Suppressor macrophage (primary cell): ENCODE measurements around the gene CERK.
A peak's percentile ranks its signal among the peaks of the same experiment; 100 is the strongest.

Source experiments
- DNase-seq, 4 experiments: peaks; one replicate each; pipeline ENCODE4 v3.0.0-alpha.2; 2020 to 2022

Gene CERK

DNA sequence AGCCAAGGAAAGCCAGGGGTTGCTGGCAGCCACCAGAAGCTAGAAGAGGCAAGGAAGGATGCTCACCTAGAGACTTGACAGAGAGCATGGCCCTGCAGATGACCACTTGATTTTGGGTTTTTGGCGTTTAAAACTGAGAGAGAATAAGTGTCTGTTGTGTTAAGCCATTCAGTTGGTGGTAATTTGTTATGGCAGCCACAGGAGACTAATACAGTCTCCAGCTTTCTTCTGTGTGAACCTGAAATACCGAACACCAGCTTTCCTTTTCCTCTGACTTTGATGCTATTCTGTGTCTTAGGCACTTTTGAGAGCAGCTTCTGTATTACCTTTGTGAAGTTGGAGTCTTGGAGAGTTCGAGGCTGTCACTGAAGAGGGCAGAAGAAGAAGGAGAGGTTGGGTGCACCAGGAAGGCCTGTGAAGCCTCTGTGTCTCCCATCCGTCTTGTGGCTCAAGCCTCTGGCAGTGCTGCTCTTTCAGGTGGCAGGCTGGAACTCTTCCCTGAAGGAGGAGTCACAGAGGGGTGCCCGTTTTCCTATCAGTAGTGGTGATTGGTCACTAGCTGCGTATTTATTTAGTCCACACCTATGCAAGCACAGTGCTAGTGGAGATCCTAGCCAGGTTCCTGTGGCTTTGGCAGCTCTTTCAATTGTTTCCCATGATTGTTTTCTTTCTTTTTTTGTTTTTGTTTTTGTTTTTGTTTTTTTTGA, 26.9 kb upstream of the CERK start:
- DNase-seq, result no peak

DNA sequence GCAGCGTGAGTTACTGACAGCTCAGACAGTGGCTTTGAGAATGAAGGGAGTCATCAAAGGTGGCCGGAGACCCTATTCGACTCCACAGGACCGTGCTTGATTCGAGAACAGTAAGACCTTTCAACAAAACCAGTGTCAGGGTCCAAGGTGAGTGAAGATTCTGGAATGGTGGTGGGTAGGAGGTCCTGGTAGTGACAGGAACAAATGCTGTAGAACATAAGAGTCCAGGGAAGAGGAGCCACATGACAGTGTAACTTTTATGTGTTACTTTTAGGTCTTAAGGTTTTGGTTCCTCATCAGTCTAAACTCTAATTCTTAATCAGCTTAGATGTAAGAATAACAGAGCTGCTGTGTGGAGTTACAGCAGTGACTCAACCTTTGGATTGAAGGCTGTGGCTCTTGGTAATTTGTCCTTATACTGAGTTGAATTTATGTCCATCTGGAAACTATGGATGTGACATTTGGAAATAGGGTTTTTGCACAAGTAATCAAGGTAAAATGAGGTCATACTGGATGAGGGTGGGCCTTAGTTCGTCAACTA, 26.2 kb upstream of the CERK start:
- peak in 2 of 4 experiments; percentile 41 to 51 for DNase-seq

GRCh38 chr22:46763051-46763705, 25.1 kb upstream of the CERK start:
- peak in 3 of 4 experiments; percentile 39 to 48 (median 42) for DNase-seq

DNA sequence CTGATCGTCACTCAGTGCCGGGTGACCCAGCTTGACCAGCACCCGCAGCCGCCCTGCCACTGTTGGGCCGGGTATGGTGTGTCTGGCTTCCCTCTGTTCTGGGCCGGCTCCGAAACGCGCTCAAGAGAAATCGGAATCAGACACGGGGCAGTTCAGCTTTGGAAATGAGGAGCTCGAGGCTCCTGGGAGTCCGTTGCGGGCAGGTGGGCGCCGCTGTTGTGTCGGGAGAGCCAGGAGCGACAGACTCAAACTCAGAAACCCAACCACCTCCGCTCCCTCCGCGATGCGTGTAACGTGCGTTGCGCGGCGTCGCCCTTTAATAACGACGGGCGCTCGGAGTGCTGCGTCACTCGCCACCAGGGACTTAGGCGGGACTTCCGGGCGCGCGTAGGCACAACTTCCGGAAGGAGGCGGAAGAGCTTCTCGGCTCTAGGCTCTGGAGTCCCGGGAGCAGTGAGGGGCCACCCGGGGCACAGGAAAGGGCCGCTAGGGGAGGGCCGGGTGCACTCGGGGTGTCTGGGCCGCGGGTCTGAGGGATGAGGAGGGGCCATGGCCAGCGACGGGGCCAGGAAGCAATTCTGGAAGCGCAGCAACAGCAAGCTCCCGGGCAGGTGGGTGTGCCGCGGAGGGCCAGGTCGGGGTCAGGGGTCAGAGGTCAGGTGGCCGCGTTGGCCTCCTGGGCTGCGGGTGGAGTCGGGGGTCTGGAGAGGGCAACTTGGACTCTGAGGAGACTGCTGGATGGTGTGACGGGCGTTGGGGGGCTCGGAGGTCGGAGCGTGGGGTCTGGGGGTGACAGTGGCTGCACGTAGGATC, 24.4 kb upstream of the CERK start, which contains the start of gene TBC1D22A:
Gene TBC1D22A, plus strand, starts transcription at position 413 of the 813 bp plus-strand sequence. Its CDS starts 137 bp downstream, at position 550.
- peak; percentile 98 for DNase-seq

GRCh38 chr22:46761539-46762237, 23.6 kb upstream of the CERK start:
- no peak for DNase-seq

- DNase-seq, result no peak
These were observed 23.0 kb upstream of the CERK start for GRCh38 chr22:46761017-46761416.

DNA sequence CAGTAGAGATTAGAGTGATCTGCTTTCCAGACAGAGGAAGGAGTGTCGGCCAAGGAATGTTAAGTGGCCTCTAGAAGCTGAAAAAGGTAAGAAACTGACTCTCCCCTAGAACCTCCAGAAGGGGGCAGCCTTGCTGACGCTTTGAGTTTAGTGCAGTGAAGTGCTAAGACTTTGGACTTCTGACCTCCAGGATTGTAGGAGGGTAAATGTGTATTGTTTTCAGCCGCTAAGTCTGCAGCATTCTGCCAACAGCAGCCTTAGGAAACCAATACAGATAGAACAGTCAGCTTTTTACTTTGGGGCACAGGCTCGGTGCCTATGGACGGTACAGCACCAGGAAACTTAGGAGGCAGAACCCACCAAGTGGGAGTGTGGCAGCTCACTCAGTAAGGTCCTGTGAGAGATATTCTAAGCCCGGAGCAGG, 20.8 kb upstream of the CERK start:
- peak; percentile 79 to 85 (median 82) for DNase-seq

GRCh38 chr22:46758121-46758520, 20.1 kb upstream of the CERK start:
- DNase-seq, result peak; percentile 69 to 88 (median 80)

DNA sequence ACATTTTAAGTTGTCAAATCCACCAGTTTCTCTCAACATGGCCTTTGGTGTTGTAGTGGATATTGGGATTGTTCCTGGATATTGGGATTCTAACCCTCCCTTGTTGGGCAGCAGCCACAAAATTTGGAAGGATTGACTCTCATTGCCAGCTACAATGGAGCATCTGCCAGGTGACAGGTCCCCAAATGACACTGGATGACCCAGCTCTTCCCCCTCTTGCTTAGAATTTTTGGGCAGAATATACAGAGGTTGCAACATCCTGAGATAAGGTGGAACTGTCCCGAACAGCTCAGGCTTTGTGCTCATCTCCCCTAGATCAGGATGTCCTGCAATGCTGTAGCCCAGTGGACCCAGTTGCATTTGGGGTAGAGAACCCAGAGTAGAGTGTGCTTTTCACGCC, 19.1 kb upstream of the CERK start:
- DNase-seq, result no peak

DNA sequence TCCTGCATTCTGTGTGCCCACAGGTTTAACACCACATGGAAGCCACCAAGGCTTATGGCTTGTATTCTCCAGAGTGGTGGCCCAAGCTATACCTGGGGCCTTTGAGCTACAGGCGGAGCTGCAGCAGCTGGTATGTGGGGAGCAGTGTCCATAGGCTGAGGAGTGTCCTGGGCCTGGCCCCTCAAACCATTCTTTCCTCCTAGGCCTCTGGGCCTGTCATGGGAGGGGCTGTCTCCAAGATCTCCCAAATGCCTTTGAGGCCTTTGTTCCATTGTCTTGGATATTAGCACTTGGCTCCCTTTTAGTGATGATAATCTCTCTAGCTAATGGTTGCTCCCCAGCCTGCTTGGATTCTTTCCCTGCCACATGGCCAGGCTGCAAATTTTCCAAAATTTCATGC, 18.0 kb upstream of the CERK start:
- no peak for DNase-seq

GRCh38 chr22:46755525-46755924, 17.5 kb upstream of the CERK start:
- DNase-seq, result no peak

GRCh38 chr22:46754826-46755225, 16.8 kb upstream of the CERK start:
- no peak for DNase-seq

- DNase-seq, result peak; percentile 90 to 96 (median 91)
These were observed 16.2 kb upstream of the CERK start for GRCh38 chr22:46754110-46754799.

DNA sequence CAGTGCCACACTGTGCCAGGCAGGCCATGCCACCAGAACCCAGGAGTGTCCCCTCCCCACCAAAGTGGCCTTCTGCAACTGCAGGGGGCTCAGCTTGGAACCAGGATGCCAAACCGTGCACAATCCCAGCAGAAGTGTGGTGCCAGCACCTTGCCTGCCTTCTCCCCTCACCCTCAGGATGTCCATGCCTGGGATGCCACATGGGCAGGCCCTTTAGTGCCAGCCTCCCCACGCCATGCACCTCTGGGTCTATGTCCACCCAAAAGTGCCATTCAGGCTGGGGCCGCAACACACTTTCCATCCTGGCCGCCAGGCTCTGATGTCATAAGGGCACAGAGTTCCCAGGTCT, 15.7 kb upstream of the CERK start:
- no peak for DNase-seq

DNA sequence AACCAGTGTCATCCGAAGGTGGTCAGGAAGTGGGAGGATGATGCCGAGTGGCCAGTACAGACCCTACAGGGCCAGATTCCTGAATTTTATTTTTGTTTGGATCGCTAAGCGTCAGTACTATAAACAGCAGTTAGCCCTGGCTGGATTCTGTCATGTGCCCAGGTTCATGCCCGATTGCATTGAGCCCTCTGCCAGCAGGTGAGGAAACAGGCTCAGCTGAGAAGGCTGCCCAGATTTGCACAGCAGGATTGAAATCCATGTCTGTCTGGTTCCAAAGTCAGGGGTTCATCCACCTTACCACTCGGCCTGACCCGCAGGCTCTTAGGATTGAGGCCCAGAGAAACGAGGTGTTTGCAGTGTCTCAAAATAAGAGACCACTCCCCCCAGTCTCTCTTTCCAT, 15.3 kb upstream of the CERK start:
- no peak for DNase-seq

DNA sequence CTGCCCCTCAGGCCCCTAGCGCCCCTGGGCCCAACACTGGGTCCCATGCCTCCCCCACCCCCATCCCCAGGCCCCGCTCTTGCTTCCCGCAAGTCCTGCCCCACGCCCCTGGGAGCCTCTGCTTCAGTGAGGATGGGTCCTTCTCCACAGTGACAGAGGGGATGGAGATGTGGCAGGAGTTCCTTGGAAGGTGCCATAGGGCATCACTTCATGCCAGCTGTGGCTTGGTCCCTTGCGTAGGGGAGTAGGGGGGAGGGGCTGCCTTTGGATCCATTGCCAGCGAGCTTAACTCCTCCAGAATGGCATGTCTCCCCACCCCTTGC, 14.9 kb upstream of the CERK start:
- DNase-seq, result no peak

GRCh38 chr22:46752286-46752987, 14.4 kb upstream of the CERK start:
- DNase-seq, result no peak

DNA sequence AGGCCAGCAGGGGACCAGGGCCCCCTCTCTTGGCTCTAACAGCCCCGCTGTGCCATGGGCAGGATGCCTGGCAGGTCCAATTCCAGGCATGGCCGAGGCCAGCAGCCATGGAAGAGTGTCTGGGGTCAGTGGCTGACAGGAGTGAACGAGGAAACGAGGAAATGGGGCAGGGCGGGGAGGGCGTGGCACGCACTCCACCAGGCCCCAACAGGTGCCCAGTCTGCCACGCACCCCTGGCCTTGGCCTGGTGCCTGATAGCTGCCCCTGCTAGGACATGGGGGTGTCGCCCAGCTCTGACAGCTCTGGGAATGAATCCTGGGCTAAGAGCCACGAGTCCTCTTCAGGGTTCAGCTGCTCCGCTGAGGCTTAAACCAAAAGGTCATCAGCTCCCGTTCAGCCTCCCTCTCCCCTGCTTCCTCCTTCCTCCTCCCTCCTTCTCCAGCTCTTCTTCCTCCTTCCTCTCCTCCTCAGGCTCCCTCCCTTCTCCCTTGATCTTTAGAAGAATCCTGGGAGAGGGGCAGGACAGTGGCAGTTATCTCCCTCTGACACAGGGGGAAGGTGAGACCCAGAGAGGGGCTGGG, 12.9 kb upstream of the CERK start:
- peak in 3 of 4 experiments; percentile 45 to 55 (median 48) for DNase-seq

DNA sequence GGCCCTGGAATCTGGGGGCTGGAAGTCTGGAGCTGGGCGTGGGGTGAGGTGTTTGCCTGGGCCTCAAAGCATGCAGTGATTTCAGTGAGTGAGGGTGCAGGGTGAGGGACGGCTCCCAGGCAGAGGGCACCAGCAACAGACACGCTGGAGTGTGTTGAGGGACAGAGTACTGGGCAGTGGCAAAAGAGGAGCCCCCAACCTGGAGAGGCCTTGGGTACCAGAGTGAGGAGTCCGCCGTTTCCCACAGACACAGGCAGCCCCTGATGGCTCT, 12.4 kb upstream of the CERK start:
- no peak for DNase-seq

GRCh38 chr22:46749682-46750529, 11.9 kb upstream of the CERK start:
- peak; percentile 84 to 94 (median 88) for DNase-seq
